NOMO-1 treated with dmso at 0.1 percent for 144 hours (cell line): ENCODE data around the gene ATP6V0A4.
"Not testable (repeated sequence)": the region's sequence is repeated elsewhere in the genome, so short reads cannot be mapped to it uniquely, and the experiment has no call there.

ENCODE experiments used
- DNase-seq: peaks from one replicate; lab custom pipeline; 2025; ENCODE audit not compliant: unreplicated experiment; lab: John Stamatoyannopoulos, UW

The ATP6V0A4 gene

DNA sequence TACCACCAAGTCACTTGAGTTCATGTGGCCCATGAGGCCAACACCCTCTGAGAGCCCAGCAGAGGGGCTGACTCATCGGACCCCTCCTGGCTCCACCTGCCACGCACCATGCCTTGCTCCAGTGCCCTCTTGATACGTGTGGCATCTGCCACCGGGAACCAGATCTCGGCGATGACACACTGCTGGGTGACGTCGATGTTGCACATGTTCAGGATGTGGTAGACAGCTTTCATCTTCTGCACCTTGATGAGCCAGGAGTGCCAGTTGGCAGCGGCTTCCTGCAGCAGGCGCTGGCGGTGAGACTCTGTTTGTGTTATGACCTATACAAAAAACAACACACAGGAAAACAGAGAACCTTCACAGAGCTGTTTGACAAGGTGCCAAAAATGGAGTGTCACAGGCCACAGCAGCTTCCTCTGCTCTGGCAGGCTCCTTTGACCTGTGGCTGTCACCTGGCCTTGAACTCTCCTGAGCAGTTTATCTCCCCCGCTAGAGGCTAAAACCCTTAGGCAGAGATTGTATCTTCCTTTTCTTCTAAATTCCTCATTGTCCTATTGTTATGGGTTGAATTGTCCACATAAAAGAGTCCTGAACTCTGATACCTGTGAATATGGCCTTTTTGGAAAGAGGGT is 45.4 kb downstream of the ATP6V0A4 start:
- DNase-seq, result no peak

DNA sequence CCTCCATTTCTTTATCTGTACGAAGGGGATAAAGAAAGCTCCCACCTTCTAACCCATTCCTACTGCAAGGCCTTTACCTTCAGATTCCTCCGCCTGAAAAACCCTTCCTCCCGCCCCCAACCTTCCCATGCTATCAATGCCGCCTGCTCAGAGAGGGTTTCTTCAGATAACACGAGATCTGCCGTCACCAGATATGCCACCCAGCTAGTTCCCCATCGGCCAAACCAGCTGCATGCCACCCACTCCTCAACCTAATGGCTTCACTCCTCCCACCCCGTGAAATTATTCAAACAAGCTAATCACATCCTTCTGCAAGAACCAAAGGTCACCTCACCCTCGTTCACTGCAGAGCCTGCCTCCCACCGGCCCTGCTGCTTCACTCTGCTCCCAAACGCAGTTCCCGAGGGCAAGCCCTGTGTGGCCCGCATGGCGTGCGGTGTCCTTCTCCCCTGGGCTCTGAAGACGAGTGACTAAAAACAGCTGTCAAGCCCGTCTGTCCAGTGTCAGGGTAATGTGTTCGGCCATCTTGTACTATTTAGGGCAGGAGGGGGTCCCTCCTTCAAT is 47.0 kb downstream of the ATP6V0A4 start:
- no peak for DNase-seq

DNA sequence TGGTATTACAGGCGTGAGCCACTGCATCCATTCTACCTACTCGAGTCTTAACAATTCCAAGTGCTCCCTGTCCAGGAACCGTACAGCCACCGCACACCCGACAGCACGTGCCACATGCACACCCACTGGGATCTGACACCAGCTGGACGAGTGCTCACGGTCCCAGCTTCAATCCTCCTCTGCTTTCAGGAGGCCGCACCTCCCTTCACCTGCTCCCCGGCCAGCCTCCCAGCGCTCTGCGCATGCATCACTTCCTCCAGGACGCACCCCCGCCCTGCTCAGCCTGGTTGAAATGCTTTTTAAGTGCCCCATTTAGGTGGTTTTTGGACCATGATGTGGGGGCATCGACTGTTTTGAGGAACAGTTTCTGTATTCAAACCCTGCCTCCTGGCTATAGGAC is 47.5 kb downstream of the ATP6V0A4 start:
- no peak for DNase-seq

DNA sequence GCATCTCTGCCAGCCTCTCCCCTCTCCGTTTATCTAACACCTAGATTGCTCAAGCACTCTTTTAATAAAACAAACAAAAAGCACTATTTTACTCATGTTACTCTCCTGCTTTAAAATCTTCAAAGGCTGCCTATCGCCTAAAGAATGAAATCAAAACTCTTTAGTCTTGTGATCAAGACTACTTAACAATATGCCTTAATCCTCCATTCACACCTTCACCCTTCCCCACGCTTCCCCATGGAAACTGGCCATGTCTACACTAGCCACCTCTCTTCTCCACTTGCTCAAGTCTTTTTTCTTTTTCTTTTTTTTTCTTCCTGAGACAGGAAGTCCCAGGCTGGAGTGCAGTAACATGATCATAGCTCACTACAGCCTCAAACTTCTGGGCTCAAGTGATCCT is 48.0 kb downstream of the ATP6V0A4 start:
- no peak for DNase-seq

DNA sequence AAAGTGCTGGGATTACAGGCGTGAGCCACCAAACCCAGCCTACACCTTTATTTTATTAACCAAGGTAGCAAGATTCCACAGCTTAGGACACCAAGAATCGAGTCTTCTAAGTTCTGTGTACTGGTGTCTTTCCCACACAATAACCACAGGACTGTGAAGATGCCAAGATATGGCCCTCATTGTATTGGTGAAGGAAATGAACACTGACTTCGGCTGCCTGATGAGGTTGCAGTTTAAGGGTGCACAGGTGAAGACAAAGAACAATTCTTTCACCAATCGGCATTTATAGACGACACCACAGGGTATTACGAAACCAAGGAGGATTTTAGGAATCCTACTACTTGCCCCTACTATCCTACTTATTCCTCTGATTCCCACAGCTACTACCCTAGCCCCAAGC is 49.3 kb downstream of the ATP6V0A4 start:
- DNase-seq, result no peak

DNA sequence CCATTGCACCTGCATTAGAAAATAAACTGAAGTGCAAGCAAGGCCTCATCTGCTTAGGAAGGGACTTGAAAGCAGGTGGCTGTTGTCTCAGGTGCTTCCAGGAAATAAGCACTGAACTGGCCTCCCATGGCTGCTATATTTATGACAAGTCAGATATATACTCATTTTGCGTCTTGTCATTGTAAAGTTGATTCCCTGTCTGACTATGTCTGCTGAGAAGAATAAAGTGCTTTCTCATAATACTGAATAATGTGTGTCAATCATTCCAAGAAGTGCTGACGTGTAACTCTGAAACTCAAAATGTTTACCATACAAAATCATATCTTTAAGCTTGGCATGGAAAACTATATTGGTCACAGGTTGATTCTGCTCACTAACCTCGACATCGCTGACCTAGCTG is 51.9 kb downstream of the ATP6V0A4 start:
- no peak for DNase-seq

DNA sequence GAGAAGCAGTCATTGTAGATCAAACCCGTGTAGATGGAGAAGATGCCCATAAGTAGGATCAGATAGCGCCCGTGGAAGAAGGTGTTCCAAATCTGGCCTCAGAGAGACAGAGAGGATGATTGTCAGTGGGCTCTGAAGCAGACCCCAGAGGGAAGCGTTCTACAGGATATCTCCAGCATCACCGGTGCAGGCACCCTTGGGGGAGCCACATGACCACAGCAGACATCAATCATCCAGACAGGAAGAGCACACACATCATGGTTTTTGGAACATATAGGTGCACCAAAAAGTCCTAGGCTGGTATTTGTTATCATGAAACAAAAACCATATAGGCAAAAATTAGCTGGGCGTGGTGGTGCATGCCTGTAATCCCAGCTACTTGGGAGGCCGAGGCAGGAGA is 52.8 kb downstream of the ATP6V0A4 start:
- DNase-seq, result no peak

DNA sequence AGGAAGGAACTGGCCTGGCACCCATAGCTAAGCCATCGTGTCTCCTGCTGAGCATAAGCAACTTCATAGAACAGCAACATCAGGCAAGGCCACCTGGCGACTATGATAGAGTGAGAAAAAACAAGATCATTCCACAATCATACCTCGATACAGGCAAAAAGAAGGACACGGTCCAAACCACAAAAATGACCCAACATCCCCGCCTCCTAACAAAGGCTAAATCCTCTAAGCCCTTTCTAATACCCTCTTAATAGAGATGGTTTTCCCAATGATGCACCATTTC is 56.6 kb downstream of the ATP6V0A4 start:
- no peak for DNase-seq

DNA sequence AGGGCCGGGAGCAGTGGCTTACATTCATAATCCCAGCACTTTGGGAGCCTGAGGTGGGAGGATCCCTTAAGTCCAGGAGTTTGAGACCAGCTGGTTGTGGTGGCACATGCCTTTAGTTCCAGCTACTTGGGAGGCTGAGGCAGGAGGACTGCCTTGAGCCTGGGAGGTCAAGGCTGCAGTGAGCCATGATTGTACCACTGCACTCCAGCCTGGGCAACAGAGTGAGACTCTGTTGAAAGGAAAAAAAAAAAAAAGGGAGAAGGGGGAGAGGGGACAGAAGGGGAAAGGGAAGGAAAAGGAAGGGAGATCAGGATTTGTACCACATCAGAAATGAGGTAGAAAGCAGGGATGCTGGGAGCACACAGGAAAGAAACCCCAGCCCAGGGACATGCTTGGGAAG is 58.1 kb downstream of the ATP6V0A4 start:
- no peak for DNase-seq

DNA sequence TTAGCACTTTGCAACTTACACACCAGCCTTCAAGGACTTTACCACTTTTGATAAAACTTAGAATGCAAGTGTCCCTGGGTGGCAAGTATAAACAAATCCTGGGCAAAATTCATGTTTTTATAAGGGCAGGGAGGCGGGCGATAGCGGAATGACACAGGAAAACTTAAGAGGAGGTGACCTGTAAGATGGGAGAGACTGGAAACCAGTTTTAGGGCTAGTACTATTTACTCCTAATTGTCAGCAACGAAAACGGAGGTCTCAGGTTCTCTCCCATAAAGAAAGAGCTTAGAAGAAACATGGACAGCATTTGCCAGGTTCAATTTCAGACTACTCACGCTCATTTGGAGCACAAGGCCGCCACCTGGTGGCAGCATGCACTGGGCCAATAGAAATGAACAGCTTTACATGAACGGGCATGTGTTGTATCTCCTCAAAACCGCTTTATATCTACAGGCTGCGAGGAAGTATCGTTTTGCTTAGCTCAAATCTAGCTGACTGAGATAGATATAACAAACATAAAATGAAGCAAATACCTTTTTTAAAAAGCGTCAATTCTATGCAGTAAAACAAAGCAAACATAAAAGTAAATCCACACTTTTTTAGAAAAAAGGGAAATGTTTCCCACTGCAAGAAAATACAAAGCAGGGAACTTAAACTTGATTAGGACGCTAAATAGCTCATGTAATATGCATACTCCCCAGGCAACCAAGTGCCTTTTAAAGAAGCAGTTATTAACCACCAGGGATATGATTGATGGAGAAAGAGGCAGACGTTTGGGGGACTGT is 59.3 kb downstream of the ATP6V0A4 start:
- peak; percentile 34 for DNase-seq

DNA sequence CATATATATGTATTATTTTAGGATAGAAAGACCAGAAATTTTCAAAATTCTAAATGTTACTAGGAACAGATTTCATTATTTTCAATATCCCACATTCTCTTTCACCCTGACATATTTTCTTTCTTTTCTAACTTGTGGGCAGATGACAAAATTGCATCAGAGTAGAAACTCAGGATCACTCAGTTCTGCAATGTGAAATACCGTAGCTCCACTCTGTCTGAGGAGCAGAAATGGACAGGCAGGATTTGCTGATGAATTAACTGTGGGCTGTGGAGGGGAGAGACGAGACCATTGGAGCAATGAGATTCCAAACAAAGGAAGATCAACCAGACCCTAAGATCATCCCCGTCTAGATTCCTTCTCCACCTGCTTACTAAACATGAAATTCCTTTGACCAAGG is 59.9 kb downstream of the ATP6V0A4 start:
- no peak for DNase-seq

DNA sequence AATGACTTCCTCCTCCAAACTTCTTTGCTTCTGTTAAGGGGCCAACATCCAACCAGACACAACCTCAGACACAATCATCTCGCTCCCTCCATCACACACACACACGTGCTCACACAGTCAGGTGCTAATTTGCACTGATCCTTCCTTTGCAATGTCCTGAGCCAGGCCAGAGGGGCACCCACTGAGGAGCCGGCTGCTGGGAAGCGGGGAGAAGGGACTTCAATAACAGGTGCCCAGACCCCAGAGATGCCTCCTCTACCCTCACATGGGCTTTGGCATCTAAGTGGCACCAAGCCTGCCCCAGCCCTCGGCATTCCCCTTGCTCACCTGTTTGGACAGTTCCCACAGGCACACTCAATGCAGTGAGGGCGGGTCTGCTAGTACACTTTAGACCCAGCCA is 62.6 kb downstream of the ATP6V0A4 start:
- no peak for DNase-seq

DNA sequence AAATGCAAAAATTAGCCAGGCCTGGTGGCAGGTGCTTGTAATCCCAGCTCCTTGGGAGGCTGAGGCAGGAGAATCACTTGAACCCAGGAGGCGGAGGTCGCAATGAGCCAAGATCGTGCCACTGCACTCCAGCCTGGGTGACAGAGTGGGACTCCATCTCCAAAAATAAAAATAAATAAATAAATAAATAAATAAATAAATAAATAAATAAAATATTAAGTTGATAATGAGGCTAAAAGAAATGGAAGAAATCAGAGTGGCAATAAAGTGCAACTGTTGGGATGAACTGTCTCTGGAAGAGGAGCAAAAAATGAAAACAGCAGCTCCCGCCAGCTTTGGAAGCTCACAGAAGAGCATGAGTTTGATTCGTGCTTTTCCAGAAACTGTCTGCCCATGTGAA is 66.3 kb downstream of the ATP6V0A4 start:
- DNase-seq, result not testable (repeated sequence)

DNA sequence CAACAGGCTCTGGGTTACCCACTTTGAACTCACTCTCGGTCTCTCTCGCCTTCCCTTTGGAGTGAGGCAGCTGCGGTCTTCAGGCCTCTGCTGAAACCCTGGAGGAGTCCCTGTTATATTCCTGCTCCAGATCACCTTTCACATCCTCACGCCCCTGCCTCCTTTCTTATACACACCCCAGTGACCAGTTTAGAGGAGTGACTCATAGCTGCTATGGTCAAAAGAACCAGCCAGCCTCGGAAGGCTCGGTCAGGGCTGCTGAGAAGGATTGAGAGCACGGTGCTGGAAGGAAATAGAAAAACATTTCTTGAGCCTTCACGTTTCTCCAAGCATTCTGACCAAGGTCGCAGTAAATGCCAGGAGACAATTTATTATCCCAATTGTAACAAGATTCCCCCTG is 68.6 kb downstream of the ATP6V0A4 start:
- DNase-seq, result no peak

DNA sequence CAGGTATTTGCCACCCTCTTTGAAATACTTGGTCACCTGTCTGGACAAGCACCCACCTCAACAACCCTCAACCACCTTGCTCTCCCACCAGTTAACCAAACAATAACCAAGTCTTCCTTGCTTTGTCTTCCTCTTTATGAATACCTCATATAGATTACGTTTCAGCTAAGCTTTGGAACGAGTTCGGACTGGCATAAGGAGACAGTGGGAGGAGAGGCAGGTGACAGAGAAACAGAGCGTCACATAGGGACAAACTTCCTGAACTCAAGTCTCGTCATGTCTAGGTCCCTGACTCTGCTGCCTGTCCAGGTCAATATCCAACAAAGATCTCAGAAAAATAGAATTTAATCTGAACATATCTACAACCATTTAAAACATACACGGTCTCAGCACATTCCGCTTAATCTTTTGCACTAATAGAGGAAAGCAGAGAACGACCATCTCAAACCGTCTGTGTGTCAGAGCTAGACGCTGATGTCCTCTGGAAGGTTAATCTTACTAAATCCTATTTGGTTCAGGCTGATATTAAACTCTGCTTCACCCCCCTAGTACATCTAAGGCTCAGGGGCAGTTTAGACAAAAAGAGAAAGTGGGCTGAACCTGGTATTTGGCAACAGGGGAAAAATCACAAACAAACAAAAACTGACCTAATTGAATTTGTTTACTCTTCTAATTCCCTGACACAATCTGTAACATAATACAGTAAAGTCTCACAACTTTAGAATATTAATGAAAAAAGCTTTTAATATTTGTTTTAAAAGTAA is 70.5 kb downstream of the ATP6V0A4 start:
- no peak for DNase-seq

DNA sequence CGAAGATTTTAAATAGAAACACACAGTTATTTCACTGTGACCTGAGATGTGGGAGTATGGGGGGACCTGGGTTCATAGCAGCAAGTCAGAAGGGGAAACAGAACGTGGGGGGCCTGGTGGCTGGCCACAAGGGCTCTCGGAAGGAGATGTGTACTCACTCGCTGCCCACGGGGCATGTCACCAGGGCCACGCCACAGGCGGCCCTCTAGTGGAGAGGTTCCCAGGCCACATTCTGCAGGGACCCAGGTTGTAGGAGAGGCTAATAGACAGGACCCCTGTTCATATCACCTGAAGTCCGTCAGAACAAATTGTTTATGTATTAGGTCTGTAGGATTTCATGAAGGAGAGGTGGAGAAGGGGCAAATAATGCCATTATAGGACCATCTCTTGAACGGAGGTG is 71.7 kb downstream of the ATP6V0A4 start:
- no peak for DNase-seq

DNA sequence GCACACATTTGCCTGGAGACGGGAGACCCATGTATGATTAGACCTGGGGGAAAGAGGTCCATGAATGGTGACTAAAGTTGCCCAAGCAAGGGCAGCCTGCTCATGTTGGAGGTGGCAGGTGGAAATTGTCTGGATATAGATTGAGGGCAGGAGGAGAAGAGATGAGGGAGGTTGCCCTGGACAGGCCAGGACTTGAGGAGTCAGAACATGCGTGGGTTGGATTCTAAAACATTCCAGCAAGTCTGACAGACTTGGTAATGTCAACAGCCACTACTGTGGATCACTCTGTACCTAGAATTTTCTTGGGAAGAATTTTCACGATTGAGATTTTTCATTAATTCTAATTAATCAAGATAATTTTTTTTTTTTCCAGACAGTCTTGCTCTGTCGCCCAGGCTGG is 77.7 kb downstream of the ATP6V0A4 start:
- no peak for DNase-seq

DNA sequence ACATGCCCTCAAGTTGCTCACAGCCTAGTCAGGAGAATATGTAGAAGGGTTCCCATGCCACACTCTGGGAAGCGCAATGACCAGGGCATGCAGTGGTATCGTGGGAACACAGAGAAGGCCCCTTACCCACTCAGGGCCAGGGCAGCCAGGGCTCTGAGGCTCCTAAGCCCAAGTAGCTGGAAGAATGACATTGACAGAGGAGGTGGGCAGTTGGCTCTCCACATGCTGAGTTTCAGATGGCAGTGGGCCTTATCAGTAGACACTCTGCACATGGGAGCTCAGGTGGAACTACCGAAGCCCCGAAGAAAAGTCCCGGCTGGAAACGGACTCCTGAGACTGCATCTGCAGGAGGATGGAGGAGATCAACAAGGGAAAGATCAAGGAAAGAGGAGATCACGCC is 81.1 kb downstream of the ATP6V0A4 start:
- no peak for DNase-seq

DNA sequence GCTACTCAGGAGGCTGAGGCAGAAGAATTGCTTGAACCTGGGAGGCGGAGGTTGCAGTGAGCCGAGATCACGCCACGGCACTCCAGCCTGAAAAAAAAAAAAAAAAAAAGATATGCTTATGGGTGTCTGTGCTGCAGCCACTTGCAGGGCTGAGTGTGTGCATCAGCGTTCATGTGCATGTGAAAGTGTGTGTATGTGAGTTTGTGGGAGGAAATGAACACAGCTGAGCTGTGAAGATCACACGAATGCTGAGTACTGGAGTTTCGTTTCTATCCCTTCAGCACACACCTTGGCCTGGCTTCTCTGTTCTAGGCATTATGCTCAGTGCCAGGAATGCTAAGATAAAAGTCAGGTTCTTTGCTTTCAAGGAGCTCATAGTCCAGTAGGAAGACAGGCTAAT is 84.8 kb downstream of the ATP6V0A4 start:
- no peak for DNase-seq

DNA sequence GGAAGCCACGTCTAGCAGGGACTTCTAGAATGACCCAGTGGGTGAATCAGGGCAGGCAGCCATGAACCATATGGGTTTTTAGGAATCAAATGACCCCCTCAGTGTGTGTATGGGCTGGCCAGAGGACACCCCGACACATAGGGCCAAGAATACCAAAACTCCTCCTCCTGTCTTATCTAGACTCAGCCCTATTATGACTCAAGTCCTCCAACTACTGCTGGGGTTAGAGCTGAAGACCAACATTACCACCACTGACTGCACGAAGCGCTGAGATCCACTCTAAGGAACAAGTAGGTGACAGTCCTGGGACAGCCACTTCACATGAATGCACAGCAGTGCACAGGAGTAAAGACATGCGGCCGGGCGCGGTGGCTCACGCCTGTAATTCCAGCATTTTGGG is 85.3 kb downstream of the ATP6V0A4 start:
- no peak for DNase-seq

DNA sequence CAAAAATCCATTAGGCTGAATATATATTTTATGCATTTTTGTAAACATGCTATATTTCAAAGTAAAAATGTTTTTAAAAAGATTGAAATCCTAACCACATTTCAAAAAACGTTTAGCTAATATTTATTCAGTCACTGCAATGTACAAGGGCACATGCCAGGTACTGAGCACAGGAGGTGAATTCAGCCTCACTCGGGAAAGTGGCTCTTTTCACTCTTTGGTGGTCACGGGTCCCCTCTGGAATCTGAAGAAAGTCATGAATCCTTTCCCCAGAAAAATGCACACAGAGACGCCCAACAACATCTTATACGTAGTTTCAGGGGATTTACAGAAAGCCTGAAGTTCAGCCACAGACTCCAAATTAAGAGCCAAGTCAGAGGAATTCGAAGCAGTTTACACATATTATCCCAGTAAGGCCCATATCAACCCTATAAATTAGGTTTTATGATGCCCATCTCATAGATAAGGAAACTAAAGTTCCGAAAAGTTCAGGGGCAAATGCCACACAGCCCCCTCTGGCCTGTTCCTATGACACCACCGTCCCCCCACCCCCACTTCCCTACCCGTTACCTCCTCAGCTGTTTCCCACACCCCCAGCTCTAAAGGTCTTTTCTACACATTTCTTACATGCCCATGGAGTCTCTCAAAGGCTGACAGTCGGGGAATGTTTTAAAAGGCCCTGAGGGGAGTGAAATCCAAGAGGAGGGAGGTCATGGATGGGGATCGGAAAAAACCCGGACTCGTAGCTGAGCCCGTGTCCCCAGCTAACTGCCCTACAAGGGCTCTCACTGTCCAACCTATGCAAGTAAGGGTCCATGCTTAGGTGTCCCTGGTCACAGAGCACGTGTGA is 87.2 kb downstream of the ATP6V0A4 start:
- no peak for DNase-seq
